Progenitor cell of endocrine pancreas (in vitro differentiated cells): Measurements from ENCODE around the gene GAB2. TPM values are rescaled to one million over a fixed set of nuclear protein-coding genes. Genes with fewer than 3 reads are reported as not detected.
A peak's percentile ranks its signal among the peaks of the same experiment; 100 is the strongest.

Experiments
- DNase-seq: peaks from one replicate; pipeline ENCODE4 v3.0.0; 2021; ENCODE audit warnings: low spot score; ENCODE audit not compliant: unreplicated experiment
- H3K27ac Mint-ChIP-seq: 2 replicates; pipeline ENCODE4 v1.8.0; 2021; ENCODE audit warnings: mild to moderate bottlenecking, moderate library complexity, mixed read lengths
- H3K27me3 Mint-ChIP-seq: 2 replicates; pipeline ENCODE4 v1.8.0; 2021; ENCODE audit warnings: mixed read lengths
- H3K36me3 Mint-ChIP-seq: 2 replicates; pipeline ENCODE4 v1.8.0; 2022; ENCODE audit warnings: mixed read lengths; ENCODE audit not compliant: insufficient read depth
- H3K4me1 Mint-ChIP-seq: 2 replicates; pipeline ENCODE4 v1.8.0; 2021; ENCODE audit warnings: low read depth, mixed read lengths
- H3K4me3 Mint-ChIP-seq: 2 replicates; pipeline ENCODE4 v1.8.0; 2021; ENCODE audit warnings: low read depth, mild to moderate bottlenecking, moderate library complexity, mixed read lengths
- H3K9me3 Mint-ChIP-seq: 2 replicates; pipeline ENCODE4 v1.8.0; 2021; ENCODE audit warnings: low read depth, mixed read lengths
- CTCF ChIP-seq: fragments of 200-600 bp; sonication (generic); IDR thresholded peaks from one replicate; pipeline ENCODE4 v1.5.0; 2021; ENCODE audit warnings: antibody characterized with exemption, mild to moderate bottlenecking; ENCODE audit not compliant: unreplicated experiment
- total RNA-seq: library from RNA; stranded (reverse); gene quantifications from 2 replicates; pipeline ENCODE4 v1.2.1, GENCODE V29; 2021

Gene GAB2
- total RNA-seq, 1 donor from 2014 or later = 37.6 TPM

GRCh38 chr11:78217650-78218541, 199.7 kb downstream of the GAB2 start:
- H3K9me3 Mint-ChIP-seq = no peaks in the 10 kb centered on the region
- no peak for TF ChIP-seq CTCF
- H3K4me1 Mint-ChIP-seq = peaks cover 7% of the 10 kb centered on the region
- H3K36me3 Mint-ChIP-seq = peaks cover 23% of the 10 kb centered on the region
- DNase-seq = no peak
- no peak overlapping the region for H3K27ac Mint-ChIP-seq
- H3K27me3 Mint-ChIP-seq = no peaks in the 10 kb centered on the region
- no peak overlapping the region for H3K4me3 Mint-ChIP-seq

- Mint-ChIP-seq H3K27me3 (no peaks in the 10 kb centered on the region), H3K4me1 (peaks cover 7% of the 10 kb centered on the region), H3K9me3 (no peaks in the 10 kb centered on the region), H3K27ac (no peak overlapping the region), H3K4me3 (no peak overlapping the region), H3K36me3 (peaks cover 29% of the 10 kb centered on the region)
- no peak for TF ChIP-seq CTCF
- DNase-seq = no peak
Measured at GRCh38 chr11:78216571-78217287, 200.9 kb downstream of the GAB2 start.

- H3K27ac Mint-ChIP-seq = peak overlapping the region; percentile 16
- H3K4me3 Mint-ChIP-seq = no peak overlapping the region
- no peak for TF ChIP-seq CTCF
- H3K4me1 Mint-ChIP-seq = peaks cover 7% of the 10 kb centered on the region
- DNase-seq = no peak
- peaks cover 31% of the 10 kb centered on the region for H3K36me3 Mint-ChIP-seq
- no peaks in the 10 kb centered on the region for H3K9me3 Mint-ChIP-seq
- no peaks in the 10 kb centered on the region for H3K27me3 Mint-ChIP-seq
Measured at GRCh38 chr11:78216021-78216420, 201.6 kb downstream of the GAB2 start.

- no peak for TF ChIP-seq CTCF
- H3K36me3 Mint-ChIP-seq = peaks cover 35% of the 10 kb centered on the region
Measured at GRCh38 chr11:78214331-78215194, 203.1 kb downstream of the GAB2 start.

More at GRCh38 chr11:78214331-78215194, 203.1 kb downstream of the GAB2 start:
- Mint-ChIP-seq H3K4me3 (no peak overlapping the region), H3K9me3 (no peaks in the 10 kb centered on the region), H3K4me1 (peaks cover 7% of the 10 kb centered on the region), H3K27ac (no peak overlapping the region), H3K27me3 (no peaks in the 10 kb centered on the region)
- DNase-seq = no peak
